ENCODE measurements around the gene NDST1.

NDST1 gene

DNA sequence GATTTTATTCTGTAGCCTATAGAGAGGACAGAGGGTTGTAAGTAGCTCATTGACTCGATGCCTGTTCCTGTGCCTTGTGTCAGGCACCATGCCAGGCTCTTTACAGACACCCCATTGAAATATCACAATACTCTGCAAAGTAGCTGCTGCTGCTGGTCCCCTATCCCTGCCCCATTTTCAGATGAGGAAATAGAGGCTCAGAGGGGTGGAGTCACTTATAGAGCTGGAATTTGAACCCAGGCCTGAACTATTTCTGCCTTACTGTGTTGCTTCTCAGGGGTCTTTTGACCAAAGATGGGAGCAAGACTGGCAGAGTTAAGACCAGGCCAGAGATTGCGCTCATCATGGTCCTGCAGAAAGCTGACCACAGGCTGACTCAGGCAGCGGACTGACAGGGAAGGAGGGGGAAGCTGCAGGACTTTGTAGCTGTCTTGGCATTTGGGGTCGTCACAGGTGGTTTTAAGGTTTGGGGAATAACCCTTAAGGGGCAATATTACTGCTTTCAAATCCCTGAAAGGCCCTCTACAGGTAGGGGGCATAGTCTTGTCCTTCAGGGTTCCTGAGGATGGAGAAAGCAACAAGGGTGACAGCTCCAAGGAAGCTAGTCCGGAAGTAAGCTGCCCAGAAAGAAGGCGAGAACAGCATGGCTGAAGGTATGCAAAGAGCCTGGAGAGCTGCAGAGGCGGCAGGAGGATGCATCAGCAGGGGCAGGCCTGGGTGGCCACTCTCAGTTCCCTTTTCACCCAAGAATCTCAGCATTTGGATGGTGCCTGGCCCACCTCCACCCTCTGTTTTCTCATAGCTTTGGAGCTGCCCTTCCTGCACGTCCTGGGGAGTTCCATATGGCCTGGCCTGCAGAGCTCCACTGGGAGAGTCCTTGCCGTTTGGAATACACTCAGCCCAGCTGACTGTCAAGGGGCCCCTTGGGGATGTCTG, 18.3 kb upstream of the NDST1 start:
- no peak for DNase-seq

DNA sequence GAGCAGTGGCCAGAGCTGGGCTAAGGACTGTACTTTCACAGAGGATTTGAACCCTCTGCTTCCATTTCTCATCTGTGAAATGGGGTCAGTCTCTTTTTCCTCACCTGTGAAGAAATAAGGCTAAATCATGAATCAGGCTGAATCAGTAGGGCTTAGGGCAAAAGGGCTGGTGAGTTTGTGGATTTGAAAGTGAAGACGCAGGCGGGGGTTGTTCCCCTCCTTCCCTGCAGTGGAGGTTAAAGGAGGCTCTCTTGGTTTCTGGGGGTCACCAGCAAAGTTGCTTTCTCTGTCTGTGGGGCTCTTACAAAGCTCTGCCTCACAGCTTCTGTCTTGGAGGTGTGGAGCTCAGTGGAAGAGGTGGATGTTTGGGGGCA, 17.6 kb upstream of the NDST1 start:
- no peak for DNase-seq

DNA sequence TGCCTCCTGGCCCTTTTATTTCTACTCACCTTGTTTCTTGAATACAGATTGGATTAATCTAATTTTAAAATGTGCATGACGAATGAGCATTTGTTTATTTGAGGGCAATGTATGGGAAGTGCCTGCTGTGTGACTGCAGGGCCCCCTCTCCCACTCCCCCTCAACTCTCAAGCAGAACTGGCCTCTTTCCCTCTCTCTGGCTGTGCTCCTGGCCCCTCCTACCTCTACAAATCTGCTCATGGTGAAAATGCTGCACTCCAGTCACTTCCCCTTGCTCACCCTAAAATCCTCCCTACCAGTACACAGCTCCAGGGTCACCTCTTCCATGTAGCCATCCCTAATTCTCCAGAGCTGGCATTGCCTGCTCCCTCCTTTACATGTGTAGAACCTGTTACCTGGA, 17.2 kb upstream of the NDST1 start:
- DNase-seq = no peak

DNA sequence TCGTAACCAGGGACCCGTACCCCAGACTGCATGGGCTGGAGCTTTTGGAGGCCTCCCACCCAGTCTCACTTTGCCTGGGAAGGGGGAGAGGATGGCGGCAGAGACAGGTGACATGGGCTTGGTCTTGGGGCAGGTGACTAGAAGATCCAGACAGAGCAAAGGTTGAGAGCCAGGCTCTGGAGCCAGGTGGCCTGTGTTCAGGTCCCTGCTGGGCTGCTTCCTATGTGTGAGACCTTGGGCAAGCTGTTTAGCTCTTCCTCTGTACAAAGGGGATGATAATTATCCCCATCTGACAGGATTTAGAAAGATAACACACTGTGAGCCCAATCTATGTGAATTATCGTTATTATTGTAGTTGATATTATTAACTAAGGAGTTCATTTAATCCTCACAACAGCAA, 16.1 kb upstream of the NDST1 start:
- no peak for DNase-seq

DNA sequence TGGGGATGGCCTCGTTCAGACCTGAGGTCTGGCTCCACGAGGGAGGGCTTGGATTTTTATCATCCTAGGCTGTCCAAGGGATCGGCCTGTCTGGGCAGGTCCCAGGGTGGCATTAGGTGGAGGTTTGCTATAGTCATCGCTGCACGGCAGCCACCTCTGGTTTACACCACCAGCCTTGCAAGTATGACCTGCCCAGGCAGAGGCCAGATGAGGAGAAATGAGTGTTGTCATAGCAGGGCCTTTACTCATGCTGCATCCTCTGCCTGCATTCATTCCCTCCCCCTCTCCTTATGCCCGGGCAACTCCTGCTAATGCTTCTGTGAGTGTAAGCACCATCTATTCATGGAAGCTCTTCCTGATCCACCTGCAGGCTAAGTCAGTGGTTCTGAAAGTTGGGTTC, 15.3 kb upstream of the NDST1 start:
- DNase-seq = no peak

DNA sequence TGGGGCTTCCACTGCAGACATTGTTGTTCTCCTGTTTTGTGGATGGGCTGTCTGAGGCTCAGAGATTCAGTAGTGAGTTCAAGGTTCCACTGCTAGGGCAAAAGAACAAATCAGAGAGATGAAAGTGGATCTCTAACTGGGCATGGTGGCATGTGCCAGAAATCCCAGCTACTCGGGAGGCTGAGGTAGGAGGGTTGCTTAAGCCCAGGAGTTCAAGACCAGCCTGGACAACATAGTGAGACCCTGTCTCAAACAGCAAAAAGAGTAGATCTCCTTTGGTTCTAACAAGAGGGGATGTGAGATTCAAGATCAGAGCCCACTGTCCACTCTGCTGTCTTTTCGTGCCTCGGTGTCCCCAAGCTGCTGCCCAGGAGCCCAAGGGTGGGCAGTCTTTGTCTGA, 11.8 kb upstream of the NDST1 start:
- no peak for DNase-seq

DNA sequence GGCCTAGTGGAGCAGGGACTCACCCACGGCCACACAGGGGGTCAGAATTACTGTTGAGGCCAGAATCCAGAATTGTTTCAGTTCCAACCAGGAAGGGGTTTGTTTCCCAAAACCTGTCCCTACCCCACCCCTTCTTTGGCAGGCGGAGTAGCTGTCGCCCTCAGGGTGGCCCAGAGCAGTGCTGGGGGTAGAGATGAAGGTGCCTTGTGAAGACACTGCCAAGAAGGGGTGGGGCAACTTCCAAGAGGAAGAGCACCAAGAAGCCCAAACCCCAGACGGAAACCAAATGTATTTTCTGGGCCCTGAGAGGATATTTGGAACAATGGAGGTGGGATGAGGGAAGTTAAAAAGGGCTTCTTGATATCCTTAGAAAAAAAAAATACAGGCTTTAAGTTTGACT, 11.4 kb upstream of the NDST1 start:
- DNase-seq = no peak

DNA sequence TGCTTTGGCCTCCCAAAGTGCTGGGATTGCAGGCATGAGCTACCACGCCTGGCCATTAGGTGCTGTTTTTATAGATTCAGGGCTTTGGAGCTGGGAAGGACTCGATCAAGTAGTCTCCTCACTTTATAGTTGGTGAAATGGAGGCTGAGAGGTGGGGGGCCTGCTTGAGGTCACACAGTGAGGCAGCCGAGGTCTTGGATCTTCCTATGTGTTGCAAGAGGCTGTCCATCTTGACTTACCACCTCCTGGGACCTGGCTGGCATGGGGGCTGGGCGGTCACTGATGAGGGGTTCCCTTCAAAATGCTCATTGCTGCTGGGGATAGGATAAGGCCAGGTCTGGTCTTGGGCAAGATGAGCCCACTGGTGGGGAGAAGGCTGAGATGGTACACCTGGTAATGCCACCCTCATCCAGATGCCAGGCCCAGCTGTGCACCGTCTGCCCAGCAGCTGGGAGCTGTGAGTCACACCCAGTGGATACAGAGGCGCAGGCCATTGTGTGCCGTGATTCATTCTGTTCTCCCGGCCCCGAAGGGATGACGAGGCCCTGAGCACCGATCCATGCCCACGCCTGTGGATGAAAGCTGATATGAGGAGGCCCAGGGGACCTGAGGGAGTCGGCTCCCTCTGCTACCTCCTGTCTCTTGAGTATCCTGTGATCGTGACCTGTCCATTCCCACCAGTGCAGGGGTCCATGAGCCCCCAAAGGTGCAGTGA, 10.5 kb upstream of the NDST1 start:
- DNase-seq = no peak

DNA sequence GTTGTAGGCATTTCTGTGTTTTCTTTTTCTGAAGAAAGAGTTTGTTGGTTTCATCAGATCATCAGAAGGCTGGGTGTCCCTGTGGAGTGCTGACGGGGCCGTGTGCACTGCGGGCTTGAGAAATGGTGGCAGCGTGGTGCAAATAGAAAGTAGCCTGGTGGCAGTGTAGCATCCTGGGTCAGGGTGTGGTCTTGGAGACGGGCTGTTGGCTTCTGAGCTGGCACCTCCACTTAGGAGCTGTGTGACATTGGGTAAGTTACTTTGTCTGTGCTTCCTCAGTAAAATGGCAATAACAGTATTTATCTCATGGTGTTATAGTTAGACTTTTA, 10.0 kb upstream of the NDST1 start:
- no peak for DNase-seq

DNA sequence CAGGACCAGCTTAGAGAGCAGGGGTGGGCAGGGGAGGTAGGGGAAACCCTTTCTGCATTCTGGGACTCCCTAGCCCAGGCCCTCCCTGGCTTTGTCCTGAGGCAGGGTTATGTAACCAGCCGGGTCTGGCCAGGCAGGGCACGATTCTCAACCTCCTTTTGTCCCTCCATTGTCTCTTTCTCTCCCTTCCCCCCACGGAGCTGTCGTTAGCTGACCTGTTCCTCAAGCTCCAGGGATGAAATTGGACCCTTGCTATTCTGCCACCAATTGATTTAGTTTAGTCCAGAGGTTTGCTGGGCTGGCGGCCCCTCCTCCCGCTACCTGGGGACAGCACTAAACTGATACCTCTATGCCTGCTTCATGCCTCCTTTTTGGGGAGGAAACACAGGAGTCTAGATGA, 9.4 kb upstream of the NDST1 start:
- no peak for DNase-seq

DNA sequence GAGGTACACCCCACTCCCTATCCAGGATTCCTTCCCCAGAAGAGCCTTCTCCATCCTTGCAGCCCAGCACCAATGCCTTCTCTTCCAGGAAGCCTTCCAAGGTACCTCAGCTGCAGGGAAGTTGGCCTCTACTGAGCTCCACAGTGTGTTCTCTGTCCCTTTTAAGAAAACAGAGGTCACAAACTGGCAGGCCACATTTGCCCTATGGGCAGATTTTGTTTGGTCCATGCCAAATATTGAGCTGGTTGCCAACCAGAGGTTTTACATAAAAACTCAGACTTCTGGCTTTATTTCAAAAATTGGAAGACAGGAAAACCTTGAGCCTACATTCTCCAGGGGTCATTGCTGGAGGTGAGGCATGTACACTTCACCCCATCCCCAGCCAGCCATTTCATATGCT, 9.0 kb upstream of the NDST1 start:
- no peak for DNase-seq

DNA sequence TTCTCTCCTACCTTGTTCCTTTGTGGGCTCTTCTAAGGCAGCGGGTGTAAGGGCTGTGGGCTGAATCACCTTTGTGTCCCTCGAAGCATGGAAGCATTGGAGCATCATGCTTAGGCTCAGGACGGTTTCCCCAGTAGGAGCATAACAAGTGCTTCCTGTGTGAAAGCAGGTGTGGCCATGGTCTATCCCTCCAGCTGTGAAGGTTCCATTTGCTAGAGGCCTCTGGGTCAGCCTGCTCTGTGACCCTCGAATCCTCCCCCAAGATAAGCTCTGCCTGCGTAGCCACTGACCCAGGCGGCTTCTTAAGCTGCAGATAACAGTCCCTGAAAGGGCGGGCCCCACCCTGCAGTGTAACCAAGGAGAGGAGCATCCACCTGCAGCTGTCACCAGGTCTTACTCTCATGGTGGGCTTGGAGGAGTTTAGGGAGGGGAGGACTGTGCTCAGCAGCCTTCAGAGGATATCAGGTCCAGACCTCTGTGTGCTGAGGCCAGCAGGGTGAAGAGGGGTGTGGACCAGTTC, 8.4 kb upstream of the NDST1 start:
- DNase-seq = no peak

DNA sequence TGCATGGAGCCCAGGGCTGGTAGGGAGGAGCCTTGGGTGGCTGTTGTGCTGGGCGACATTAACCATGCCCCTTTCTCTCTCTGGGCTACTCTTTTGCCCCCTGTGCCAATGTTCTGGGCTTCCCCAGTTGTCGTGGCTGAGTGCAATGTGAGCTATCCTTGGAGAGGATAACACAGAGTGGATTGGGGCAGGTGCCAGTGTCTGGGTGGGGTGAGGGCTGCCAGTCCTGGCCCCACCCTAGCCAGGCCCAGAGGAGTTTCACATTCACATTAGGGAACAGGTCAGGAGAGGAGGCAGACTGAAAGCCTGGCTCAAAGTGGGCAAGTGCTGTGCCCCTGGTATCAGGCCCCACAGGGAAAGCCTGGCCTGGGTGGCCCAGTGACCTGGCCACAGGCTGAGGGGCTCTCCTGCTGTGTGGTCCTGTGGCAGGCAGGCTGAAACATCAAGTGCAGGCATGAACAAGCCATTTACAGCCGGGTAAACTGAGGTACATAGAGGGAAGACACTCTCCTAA, 7.5 kb upstream of the NDST1 start:
- no peak for DNase-seq

DNA sequence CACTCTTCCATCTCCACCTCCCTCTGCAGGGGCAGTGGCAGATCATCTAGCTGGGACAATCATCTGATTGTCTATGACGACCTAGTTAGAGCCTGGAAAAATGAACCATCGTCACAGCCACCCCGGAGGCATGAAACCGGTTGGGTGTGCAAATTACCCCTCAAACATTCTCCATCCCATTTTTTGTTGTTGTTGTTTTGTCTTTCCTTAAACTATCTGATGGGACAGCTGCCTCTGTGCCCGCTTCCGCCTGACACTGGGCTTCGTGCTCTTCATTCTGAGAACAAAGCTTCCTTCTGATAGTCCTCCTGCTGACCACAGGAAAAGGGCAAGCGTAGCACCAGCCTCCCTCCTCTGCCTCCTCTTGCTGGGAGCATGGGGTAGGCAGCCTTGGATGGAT, 7.0 kb upstream of the NDST1 start:
- DNase-seq = no peak

DNA sequence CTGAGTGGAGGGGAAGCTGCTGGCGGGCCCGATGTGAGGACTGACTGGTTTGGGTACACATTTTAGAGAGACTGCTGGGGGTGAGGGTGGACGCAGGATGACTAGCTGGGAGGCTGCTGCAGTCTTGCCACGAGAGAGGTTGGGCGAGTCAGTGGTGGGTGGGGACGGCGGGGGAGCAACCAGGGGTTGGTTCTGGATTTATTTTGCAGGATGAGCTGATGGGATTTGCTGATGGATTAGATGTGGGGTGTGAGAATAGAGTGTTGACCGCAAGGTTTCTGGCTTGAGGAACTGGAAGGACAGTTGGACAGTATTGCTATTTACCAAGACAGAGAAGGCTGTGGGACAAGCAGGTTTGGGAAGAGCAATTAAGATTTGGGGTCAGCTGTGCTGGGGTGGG, 5.8 kb upstream of the NDST1 start:
- no peak for DNase-seq

DNA sequence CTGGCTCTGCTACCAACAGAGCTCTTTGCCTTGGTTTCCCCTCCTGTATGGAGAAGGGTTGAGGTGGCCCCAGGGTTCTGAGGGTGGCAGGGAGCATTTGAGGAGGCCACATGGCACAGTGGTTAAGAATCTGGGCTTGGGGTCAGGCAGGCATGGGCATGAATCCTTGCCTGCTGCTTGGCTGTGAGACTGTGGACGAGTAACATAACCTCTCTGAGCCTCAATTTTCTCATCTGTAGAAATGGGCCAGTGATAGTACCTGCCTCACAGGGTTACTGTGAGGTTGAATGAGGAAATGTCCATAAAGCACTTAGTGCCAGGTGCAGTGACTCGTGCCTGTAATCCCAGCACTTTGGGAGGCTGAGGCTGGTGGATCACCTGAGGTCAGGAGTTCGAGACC, 5.1 kb upstream of the NDST1 start:
- DNase-seq = no peak

DNA sequence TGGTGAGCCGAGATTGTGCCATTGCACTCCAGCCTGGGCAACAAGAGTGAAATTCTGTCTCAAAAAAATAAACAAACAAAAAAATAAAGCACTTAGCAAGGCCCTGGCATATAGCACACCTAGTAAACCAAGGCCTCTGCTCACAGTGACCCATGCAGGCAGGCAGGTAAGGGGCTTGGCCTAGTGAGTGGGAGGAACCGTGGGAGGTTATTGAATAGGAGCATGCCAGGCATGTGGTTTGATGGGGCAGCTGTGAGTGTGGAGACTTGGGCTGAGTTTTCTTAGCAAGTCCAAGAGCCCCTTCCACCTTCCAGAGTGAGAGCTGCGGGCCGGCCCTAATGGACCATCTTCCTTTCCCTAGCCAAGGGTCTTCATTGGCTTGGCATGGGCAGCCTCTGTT, 4.5 kb upstream of the NDST1 start:
- DNase-seq = no peak

DNA sequence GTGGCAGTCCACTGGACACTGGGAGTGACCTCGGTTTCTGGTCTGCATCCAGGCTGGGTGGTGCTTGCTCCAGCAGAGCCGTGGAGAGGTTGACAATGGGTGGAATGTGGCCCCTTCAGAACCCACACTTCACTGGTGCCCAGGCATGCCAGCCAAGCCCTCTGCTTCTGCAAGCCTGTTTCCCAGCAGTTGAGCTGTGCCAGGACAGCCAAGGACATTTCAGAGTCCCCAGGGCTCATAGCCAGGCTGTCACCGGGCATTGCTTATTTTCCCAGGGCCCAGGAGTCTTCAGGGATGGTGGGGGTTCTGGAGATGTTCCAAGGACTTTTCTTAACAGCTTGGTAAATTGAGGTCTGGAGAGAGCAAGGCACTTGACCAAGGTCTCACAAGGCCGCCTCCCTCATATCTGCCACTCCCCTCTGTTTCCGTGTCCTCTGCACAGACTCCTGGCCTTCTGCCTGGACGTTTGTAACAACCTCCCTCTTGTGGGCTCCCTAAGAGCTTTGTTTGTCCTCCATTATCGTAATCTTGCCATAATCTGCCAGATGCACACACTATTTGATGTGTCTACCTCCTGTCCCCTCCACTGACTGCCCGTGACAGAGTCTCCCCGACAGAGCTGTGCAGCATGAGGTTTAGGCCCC, 3.8 kb upstream of the NDST1 start:
- DNase-seq = no peak

DNA sequence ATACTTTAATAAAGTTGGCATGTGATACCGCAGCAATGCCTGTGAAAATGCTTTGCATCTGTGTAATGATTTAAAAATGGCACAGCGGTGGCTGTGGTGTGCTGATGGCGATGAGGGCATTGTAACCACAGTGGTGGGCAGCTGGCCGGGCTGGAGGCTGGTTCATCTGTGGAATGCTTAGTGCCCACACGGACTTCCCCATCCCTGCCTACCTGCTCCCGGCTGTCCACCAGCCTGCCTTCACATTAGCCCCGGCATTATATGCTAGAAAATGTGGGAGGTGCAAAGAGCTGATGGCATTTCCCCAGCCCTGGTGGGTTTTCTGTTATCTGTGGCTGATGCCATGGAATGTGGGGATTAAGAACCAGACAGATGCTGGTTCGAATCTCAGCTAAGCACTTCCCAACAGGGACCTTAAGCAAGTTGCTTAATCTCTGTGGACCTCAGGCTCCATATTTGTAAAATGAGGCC, 2.9 kb upstream of the NDST1 start:
- no peak for DNase-seq

DNA sequence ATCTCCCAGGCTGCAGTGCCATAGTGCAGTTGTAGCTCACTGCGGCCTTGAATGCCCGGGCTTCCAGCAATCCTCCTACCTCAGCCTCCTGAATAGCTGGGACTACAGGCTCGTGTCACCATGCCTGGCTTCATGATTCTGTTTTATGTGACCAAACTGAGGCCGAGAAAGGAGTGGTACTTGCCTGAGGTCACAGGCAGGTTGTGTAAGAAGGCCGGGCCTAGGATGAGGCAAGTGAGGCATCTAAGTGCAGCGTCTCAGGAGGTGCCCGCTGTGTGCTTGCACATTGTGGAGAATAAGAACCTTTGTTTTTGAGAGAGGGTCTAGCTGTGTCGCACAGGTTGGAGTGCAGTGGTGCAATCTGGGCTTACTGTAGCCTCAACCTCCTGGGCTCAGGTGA, 2.1 kb upstream of the NDST1 start:
- no peak for DNase-seq

DNA sequence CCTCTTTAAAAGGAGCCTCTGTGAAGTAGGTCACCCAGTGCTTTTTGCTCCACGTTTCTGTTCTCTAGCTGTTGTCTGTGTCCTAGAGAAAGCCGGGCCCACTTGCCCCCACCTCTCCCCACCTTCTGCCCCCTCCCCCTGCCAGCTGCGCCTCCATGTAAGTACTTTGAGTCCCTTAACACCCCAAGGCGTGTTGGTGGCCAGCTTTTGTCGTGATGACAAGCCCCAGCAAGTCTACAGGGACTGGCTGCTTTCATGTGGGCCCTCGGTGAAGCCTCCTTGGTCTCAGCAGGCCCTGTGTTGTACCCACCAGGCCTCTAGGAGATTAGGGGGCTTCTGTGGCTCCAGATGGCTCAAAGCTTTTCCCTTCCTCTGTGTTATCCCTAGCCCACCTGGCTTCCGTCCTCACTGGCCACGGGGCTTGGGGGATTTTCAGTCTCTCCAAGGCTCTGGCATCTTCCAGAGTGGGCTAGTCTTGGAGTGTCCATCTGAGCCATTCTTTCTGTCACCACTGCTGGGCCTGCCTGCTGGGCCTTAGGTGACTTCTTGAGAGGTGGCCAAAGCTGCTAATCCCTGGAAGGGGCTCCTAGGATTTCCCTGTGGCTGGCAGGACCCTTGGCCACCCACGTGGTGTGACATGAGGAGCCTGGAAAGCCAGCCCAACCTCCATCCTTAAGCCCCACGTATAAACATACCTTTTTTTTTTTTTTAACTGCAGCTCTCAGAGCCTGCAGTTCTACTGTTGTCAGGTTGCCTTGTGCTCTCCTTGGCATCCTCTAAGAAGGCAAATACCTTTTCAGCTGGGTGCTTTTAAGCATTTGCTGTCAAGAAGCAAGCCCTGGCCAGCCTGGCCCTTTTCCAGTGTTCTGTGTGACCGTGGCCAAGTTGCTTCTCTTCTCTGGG, 1.1 kb upstream of the NDST1 start:
- DNase-seq = no peak

DNA sequence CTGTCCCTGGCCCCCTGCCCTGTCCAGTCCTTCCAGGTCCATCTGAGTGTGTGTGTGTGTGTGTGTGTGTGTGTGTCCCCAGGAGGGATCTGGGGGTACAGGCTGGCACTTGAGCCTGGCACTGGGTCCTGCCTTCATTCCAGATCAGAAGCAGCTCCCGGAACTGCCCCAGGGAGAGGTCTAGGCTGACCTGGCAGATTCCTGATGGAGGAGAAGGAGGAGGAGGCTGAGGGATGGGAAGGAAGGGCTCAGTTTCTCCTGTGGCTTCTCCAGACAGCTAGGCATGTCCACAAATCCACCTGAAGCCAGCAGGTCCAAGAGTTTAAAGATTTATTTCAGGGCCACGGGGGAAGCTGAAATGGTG, 328 bp downstream of the NDST1 start:
- DNase-seq = no peak

DNA sequence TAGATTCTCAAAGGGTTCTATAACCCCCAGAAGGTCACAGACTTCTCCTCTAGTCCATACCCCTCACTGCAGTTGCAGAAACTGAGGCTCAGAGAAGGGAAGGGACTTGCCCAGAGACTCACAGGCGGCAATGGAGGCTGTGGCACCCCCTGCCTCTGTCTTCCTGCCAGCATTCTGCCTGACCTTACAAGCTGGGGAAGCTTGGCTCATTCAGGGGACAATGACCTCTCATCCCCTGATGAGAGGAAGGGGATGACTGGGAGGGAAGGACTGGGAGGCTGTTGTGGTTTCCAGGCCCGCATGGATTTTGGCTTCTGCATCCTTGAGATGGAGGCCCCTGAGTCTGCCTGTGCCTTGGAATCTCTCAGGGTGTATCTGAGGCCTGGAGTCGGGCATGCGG, 897 bp downstream of the NDST1 start:
- no peak for DNase-seq

Measured in activated naive CD4-positive, alpha-beta T cell treated with Interleukin-2 at 50 U/mL for 16 hours (primary cell).